A549 (cell line): ENCODE data around the gene SPTA1.

ENCODE experiments used
- CEBPB ChIP-seq, 2 experiments: fragments of >200 bp in 1 of 2; sonication (Bioruptor Twin) in 1 of 2; formaldehyde crosslinking in 1 of 2; IDR thresholded peaks; 2 replicates each; pipeline ENCODE4 v1.6.1; 2012 to 2016
- CHD2 ChIP-seq: fragments of 150-350 bp; IDR thresholded peaks from 2 replicates; pipeline ENCODE4 v1.6.1; 2014; ENCODE audit warnings: low read length; ENCODE audit not compliant: partially characterized antibody
- CHD4 ChIP-seq: fragments of 200-600 bp; sonication (generic); IDR thresholded peaks from 2 replicates; pipeline ENCODE4 v1.6.1; 2016; ENCODE audit warnings: antibody characterized with exemption, mild to moderate bottlenecking, borderline replicate concordance
- CTCF ChIP-seq: fragments of >200 bp; sonication (Bioruptor Twin); formaldehyde crosslinking; IDR thresholded peaks from 3 replicates; pipeline ENCODE4 v1.5.1; 2016
- ESRRA ChIP-seq: fragments of 150-350 bp; IDR thresholded peaks from 2 replicates; pipeline ENCODE4 v1.6.1; 2014; ENCODE audit warnings: mild to moderate bottlenecking, low read length, borderline replicate concordance
- HDAC2 ChIP-seq: fragments of 200-600 bp; sonication (generic); IDR thresholded peaks from 2 replicates; pipeline ENCODE4 v1.6.1; 2016
- HOXA7 ChIP-seq: fragments of 250-450 bp; sonication (Bioruptor Pico); IDR thresholded peaks from 2 replicates; pipeline ENCODE4 v1.5.0; 2020; ENCODE audit warnings: mild to moderate bottlenecking, moderate library complexity
- JUN ChIP-seq, 2 experiments: fragments of >200 bp; sonication (Bioruptor Twin); formaldehyde crosslinking; IDR thresholded peaks; 2 replicates in 1 of 2; 3 replicates in 1 of 2; pipeline ENCODE4 v1.6.1; 2016 to 2017
- MAFK ChIP-seq: fragments of 450-650 bp; IDR thresholded peaks from 2 replicates; pipeline ENCODE4 v1.6.1; 2014; ENCODE audit not compliant: partially characterized antibody
- MYC ChIP-seq: IDR thresholded peaks from 2 replicates; pipeline ENCODE4 v1.6.1; 2012; ENCODE audit warnings: mild to moderate bottlenecking, inconsistent platforms, low read length, improper control_type of control experiment, borderline replicate concordance
- POLR2A ChIP-seq: IDR thresholded peaks from 2 replicates; pipeline ENCODE4 v1.6.1; 2012; ENCODE audit warnings: mild to moderate bottlenecking, low read length
- RAD21 ChIP-seq, 2 experiments: fragments of >200 bp in 1 of 2; sonication (Bioruptor Twin) in 1 of 2; formaldehyde crosslinking in 1 of 2; IDR thresholded peaks in 1 of 2; conservative IDR thresholded peaks in 1 of 2; 2 replicates in 1 of 2; 3 replicates in 1 of 2; pipeline ENCODE4 v1.6.1; 2012 to 2018; ENCODE audit warnings: inconsistent platforms in 1 of 2
- REST ChIP-seq: fragments of 200-600 bp; sonication (generic); IDR thresholded peaks from 2 replicates; pipeline ENCODE4 v1.6.1; 2016; ENCODE audit warnings: antibody characterized with exemption, mild to moderate bottlenecking, moderate library complexity
- USF2 ChIP-seq: fragments of 450-650 bp; IDR thresholded peaks from 2 replicates; pipeline ENCODE4 v1.6.1; 2014; ENCODE audit warnings: antibody characterized with exemption

- TF ChIP-seq POLR2A (no peak), CTCF (no peak), REST (no peak), RAD21 (conservative IDR thresholded peaks at IDR 0.05 in 1 of 2, IDR thresholded peaks at IDR 0.05 in 1 of 2) (no peak), MYC (no peak), CHD2 (no peak), MAFK (no peak), HOXA7 (CRISPR knock-in tag) (no peak), HDAC2 (no peak), JUN (IDR thresholded peaks at IDR 0.05) (no peak), USF2 (no peak), CEBPB (IDR thresholded peaks at IDR 0.05) (no peak), ESRRA (no peak), CHD4 (no peak)
Observed at GRCh38 chr1:158692356-158692755, 5.8 kb upstream of the SPTA1 start.
